NOMO-1 treated with dmso at 0.1 percent for 144 hours (cell line): ENCODE measurements around the gene EPB41L2.
A peak's percentile ranks its signal among the peaks of the same experiment; 100 is the strongest.
"Not testable (repeated sequence)": the region's sequence is repeated elsewhere in the genome, so short reads cannot be mapped to it uniquely, and the experiment has no call there.

Experiments
- DNase-seq: peaks from one replicate; lab custom pipeline; 2025; ENCODE audit not compliant: unreplicated experiment; lab: John Stamatoyannopoulos, UW

The EPB41L2 gene

DNA sequence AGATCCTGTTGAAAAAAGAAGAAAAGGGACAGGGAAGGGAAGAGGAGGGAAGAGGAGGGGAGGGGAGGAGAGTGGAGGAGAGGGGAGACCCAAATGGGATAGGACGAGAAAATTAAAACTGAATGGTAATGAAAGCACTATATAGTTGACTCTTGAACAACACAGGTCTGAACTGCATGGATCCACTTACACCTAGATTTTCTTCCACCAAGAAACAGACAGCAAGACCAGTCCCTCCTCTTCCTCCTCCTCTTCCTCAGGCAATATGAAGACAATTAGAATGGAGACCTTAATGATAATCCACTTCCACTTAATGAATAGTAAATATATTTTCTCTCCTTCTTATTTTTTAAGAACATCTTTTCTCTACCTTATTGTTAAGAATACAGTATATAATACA, 113.5 kb downstream of the EPB41L2 start:
- no peak for DNase-seq

DNA sequence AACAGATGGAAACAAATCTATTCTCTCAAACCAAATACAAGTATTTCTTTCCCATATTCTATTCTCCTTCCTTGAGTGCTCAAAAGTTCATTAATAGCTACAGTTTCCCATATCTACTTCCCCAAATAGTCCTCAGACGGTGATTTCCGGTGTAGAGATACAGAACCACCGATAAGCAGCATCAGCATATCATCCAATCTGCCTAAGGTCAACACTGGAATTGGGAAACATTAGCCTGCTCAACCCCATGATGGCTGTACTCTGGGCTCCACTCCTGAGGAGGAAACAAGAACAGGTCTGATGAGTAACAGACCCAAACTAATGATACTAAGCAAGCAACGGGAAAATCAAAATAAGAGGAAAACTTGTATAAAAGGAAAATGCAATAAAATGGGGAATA, 115.6 kb downstream of the EPB41L2 start:
- no peak for DNase-seq

- no peak for DNase-seq
Measured at GRCh38 chr6:130946076-130946475, 117.0 kb downstream of the EPB41L2 start.

GRCh38 chr6:130945401-130945919, 117.6 kb downstream of the EPB41L2 start:
- no peak for DNase-seq

DNA sequence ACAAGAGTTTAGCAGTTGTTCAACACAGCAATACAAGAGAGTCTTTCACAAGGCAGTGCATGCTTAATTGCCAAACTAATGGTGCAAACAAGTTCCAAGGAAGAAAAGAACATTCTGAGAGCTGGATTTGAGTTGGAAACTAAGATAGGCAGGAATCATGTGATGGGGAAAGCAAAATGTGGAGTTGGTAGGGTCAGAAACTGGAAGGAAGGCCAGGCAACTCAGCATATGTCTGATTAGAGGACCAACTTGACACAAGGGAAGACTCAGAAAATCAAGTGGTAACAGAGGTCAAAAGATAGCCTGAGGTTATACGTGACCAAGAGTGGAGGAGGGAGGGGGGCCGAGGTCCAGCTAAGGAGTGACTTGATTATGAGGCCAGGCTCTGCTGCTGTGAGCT, 118.6 kb downstream of the EPB41L2 start:
- DNase-seq = no peak

GRCh38 chr6:130943738-130944137, 119.3 kb downstream of the EPB41L2 start:
- DNase-seq = no peak

GRCh38 chr6:130942752-130943151, 120.3 kb downstream of the EPB41L2 start:
- not testable (repeated sequence) for DNase-seq

DNA sequence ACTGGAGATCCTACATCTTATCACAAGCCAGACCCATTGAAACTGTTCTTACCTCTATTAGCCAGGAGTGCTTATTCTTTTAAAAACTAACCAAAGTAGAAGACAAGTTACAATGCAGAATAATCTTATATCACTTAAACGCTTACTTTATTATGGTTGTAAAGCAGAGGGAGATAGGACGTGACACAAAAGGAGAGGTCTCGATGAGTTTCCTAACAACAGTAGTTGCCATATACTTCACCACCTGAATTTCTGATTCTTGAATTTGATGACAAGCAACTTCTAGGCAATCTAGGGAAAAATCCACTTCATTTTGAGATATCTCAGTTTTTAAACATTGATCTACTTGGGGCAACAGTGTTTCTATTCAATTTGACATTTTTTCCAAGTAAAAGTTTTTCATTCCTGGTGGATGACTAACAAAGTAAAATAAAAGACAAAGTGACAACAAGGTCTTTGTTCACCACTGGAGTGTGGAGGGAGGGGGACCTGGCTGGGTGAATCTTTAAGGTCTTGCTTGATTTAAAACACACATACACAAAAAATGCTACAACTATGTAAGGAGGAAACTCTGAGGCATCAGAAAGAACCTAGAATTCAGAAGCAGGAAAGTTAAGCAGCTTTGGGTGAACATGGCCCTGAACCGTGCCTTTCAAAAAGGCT, 125.0 kb downstream of the EPB41L2 start:
- DNase-seq = no peak

DNA sequence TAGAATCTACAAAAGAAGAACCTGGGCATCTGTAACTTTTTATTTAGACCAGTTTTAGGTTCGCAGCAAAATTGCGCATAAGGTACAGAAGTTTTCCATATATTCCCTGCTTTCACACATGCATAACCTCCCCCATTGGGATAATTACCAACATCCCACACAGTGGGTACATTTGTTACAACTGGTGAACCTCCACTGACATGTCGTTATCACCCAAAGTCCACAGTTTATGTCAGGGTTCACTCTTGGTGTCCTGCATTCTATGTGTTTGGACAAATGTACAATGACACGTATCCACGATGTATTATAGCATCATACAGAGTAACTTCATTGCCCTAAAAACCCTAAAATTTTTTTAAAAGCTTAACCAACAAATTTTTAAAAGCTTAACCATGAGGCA, 126.1 kb downstream of the EPB41L2 start:
- DNase-seq = no peak

GRCh38 chr6:130935978-130936377, 127.1 kb downstream of the EPB41L2 start:
- DNase-seq = no peak

- DNase-seq = no peak
Measured at GRCh38 chr6:130934848-130935585, 128.0 kb downstream of the EPB41L2 start.

DNA sequence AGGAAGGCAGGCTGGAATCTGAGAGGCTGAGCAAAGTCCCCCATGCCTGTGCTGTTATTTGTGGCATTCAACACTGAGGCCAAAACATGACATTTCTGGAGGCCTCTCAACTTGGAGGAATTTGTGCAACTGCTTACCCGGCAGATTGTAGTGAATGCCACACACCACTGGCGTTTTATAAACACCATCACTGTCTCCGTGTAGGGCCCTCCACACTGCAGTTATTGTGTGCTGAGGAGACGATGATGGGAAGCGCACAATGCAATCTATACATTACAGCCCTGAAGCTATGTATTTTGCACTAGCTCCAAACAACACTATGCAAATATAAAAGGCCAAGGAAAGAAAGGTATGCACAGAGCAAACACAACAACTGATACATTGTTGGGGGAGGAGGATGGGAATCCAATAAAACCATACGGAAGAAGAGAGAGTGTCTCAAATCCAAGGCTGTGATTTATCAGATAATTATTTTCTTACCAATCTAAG, 129.3 kb downstream of the EPB41L2 start:
- no peak for DNase-seq

DNA sequence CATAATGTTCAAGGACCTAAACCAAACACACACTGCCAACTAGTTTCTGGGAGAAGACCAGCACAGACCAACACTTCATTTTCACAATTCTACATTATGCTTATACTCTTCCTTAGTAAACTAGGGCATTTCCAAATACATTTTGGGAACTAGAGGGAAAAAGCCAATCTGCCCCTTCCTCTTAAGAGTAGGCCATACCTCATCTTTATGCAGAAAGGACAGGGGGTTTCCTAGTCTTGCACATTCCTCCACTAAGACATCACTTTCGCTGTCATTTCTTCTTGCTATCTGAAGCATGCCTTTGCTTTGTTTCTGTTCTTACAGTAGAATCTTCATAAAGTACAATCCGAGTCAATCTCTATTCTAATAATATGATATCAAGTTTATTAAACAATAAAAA, 130.1 kb downstream of the EPB41L2 start:
- no peak for DNase-seq

- DNase-seq = no peak
Measured at GRCh38 chr6:130932438-130932837, 130.6 kb downstream of the EPB41L2 start.

DNA sequence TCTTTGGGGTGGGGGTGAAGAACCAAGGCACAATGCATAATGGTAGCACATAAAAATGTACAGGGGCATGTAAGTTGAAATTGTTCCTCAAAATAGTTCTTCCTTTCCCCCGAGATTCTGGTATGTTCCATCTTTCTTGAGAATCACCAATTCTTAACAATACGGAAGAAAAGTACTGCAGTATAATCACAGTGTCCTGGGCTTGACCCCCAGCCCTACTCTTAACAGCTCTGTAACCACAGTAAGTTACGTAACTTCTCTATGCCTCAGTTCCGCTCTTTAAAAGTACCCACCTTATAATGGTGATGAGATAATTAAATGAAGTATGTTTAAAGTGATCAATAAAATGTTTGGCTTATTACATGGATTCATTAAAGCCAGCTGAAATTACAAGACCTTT, 131.4 kb downstream of the EPB41L2 start:
- DNase-seq = peak; percentile 50

DNA sequence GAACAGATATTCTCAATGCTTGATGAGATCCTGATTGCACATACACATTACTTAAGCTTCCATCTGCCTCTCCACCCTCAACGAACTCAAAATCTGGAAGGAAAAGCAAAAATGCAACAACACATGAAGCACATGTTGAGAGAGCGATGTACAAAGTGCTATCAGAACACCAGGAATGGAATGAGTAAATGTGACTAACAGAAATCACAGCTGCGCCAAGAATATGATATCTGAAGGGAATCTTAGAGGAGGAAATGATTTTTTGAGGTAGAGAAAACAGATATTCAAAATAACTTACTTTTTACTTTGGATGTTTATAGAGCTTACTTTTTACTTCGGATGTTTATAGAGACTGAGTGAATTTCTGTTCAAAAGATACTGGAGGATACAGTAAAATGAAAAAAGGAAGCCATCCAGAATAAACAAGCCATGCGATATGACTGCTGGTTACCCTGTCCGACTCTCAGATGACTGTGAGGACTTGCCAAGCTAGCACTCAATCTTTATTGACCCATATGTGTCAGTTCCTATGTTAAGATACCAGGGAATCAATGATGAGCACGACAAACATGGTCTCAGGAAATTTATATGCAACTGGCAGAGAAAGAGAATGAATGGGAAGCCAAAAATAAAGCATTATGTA, 133.9 kb downstream of the EPB41L2 start:
- no peak for DNase-seq

- peak; percentile 21 for DNase-seq
Measured at GRCh38 chr6:130928158-130928912, 134.7 kb downstream of the EPB41L2 start.

GRCh38 chr6:130927305-130927704, 135.7 kb downstream of the EPB41L2 start:
- no peak for DNase-seq

GRCh38 chr6:130923350-130923749, 139.7 kb downstream of the EPB41L2 start:
- no peak for DNase-seq

DNA sequence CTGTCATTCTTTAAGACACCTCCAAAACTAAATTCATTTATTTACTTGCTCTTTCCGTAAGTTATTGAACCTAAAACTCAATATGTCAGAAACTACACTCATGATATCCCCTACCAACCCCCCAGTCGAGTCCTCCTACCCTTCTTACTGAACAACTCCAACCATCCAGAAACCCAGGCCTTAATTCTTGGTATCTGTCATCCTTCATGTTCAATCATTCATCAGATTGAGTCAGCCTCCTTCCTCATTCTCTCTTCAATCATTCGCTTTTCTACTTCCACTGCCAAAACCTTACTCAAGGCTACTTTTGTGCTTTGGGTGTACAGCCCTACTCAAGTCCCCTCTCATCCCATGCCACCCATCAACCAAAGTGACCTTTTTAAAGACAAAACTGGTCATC, 140.1 kb downstream of the EPB41L2 start:
- no peak for DNase-seq

GRCh38 chr6:130920969-130921368, 142.1 kb downstream of the EPB41L2 start:
- DNase-seq = no peak
